ENCODE measurements around the gene SHC3.

- TF ChIP-seq CTCF (conservative IDR thresholded peaks at IDR 0.05 in 1 of 2, IDR thresholded peaks at IDR 0.05 in 1 of 2; ENCODE audit: extremely low read depth in 1 of 2, insufficient read depth in 1 of 2, low read depth in 1 of 2, low read length in 2 of 2) (no peak), EZH2 (IDR thresholded peaks at IDR 0.05; ENCODE audit: borderline replicate concordance, low read length) (no peak)
Measured at GRCh38 chr9:89044881-89045280, 133.7 kb downstream of the SHC3 start.

Data from mammary epithelial cell (primary cell).